ENCODE data around the gene CMPK2. TPM values are rescaled to one million over a fixed set of nuclear protein-coding genes. Genes with fewer than 3 reads are reported as not detected.

The CMPK2 gene
- total RNA-seq, 3 donors from 2014 or later, result 7.2 to 15.8 (median 9.8) TPM

GRCh38 chr2:6872394-6872793 lies 6.7 kb upstream of the CMPK2 start:
- no peak for TF ChIP-seq CTCF (IDR thresholded peaks at IDR 0.05)
- ATAC-seq, result no peak

GRCh38 chr2:6866982-6867381 lies 1.3 kb upstream of the CMPK2 start:
- no peak for TF ChIP-seq CTCF (IDR thresholded peaks at IDR 0.05)
- intact Hi-C loops (cut with DNase I, micrococcal nuclease), result no loop called here
- Histone ChIP-seq H3K36me3 (ENCODE audit: low read depth) (no peaks in the 10 kb centered on the region), H3K4me1 (ENCODE audit: low read depth) (peaks cover 9% of the 10 kb centered on the region), H3K4me3 (no peak overlapping the region), H3K9me3 (no peaks in the 10 kb centered on the region)
- ATAC-seq, result no peak
- DNase-seq, result no peak

More at GRCh38 chr2:6872394-6872793, 6.7 kb upstream of the CMPK2 start:
- Histone ChIP-seq H3K4me3 (no peak overlapping the region), H3K4me1 (ENCODE audit: low read depth) (no peaks in the 10 kb centered on the region), H3K36me3 (ENCODE audit: low read depth) (no peaks in the 10 kb centered on the region), H3K9me3 (no peaks in the 10 kb centered on the region)
- intact Hi-C loops (cut with DNase I, micrococcal nuclease), result no loop called here
- no peak for DNase-seq

- H3K9me3 ChIP-seq, result no peaks in the 10 kb centered on the region
- ATAC-seq (peak; percentile 72), DNase-seq (peak in 1 of 3 donors; percentile 50)
- no peak for TF ChIP-seq CTCF (IDR thresholded peaks at IDR 0.05)
- H3K4me3 ChIP-seq, result peak overlapping the region; percentile 54
- no peaks in the 10 kb centered on the region for H3K36me3 ChIP-seq (ENCODE audit: low read depth)
- intact Hi-C loops (cut with DNase I, micrococcal nuclease), result no loop called here
- peaks cover 9% of the 10 kb centered on the region for H3K4me1 ChIP-seq (ENCODE audit: low read depth)
Observed at GRCh38 chr2:6866275-6866671, 566 bp upstream of the CMPK2 start.

- Histone ChIP-seq H3K4me3 (peak overlapping the region; percentile 54), H3K36me3 (ENCODE audit: low read depth) (no peaks in the 10 kb centered on the region), H3K9me3 (no peaks in the 10 kb centered on the region), H3K4me1 (ENCODE audit: low read depth) (peaks cover 9% of the 10 kb centered on the region)
- no peak for TF ChIP-seq CTCF (IDR thresholded peaks at IDR 0.05)
- ATAC-seq (peak; percentile 15), DNase-seq (peak in 2 of 3 donors; percentile 61 to 63)
- intact Hi-C loops (cut with DNase I, micrococcal nuclease), result no loop called here
Observed at GRCh38 chr2:6864923-6865345, 773 bp downstream of the CMPK2 start.

GRCh38 chr2:6864231-6864754 lies 1.4 kb downstream of the CMPK2 start:
- no peaks in the 10 kb centered on the region for H3K36me3 ChIP-seq (ENCODE audit: low read depth)
- no peak for TF ChIP-seq CTCF (IDR thresholded peaks at IDR 0.05)
- H3K4me3 ChIP-seq, result no peak overlapping the region
- peaks cover 9% of the 10 kb centered on the region for H3K4me1 ChIP-seq (ENCODE audit: low read depth)
- DNase-seq, result no peak
- H3K9me3 ChIP-seq, result peaks cover 4% of the 10 kb centered on the region
- no peak for ATAC-seq
- intact Hi-C loops (cut with DNase I, micrococcal nuclease), result no loop called here

GRCh38 chr2:6863792-6864191 lies 1.9 kb downstream of the CMPK2 start:
- DNase-seq, result no peak
- no peak for TF ChIP-seq CTCF (IDR thresholded peaks at IDR 0.05)

More at GRCh38 chr2:6863792-6864191, 1.9 kb downstream of the CMPK2 start:
- intact Hi-C loops (cut with DNase I, micrococcal nuclease), result no loop called here
- Histone ChIP-seq H3K4me1 (ENCODE audit: low read depth) (peaks cover 9% of the 10 kb centered on the region), H3K4me3 (no peak overlapping the region), H3K9me3 (peaks cover 8% of the 10 kb centered on the region), H3K36me3 (ENCODE audit: low read depth) (no peaks in the 10 kb centered on the region)
- ATAC-seq, result no peak

Data from mucosa of descending colon (tissue), 3 donors.